ENCODE data around the gene SEMA3F. TPM values are rescaled to one million over a fixed set of nuclear protein-coding genes. Genes with fewer than 3 reads are reported as not detected.

Gene SEMA3F
- total RNA-seq, 1 experiment from 2014 or later = 34.0 TPM

GRCh38 chr3:50150863-50151686 lies 4.0 kb upstream of the SEMA3F start:
- no peaks in the 10 kb centered on the region for H3K4me1 ChIP-seq (replicated peaks; ENCODE audit: insufficient read depth)
- no TSS peak for BruUV-seq (replicated peaks)
- POLR2A ChIA-PET (ENCODE audit: unreplicated experiment) = no interaction called here

GRCh38 chr3:50151728-50152127 lies 3.4 kb upstream of the SEMA3F start:
- Histone ChIP-seq H3F3A (ENCODE audit: insufficient read depth, low read depth) (peaks cover 7% of the 10 kb centered on the region; the same call in 1 of the 2 replicates), H3K27me3 (ENCODE audit: insufficient read depth, low read depth) (no peaks in the 10 kb centered on the region), H4K20me1 (ENCODE audit: insufficient read depth) (no peaks in the 10 kb centered on the region), H3K9me3 (ENCODE audit: insufficient read depth, low read depth) (no peaks in the 10 kb centered on the region), H3K9me2 (ENCODE audit: insufficient read depth) (no peaks in the 10 kb centered on the region), H3K4me1 (replicated peaks; ENCODE audit: insufficient read depth) (no peaks in the 10 kb centered on the region), H3K79me2 (ENCODE audit: low read depth) (no peaks in the 10 kb centered on the region), H2AFZ (no peak overlapping the region), H3K27ac (no peak overlapping the region), H3K4me3 (no peak overlapping the region), H3K4me2 (no peak overlapping the region), H3K36me3 (ENCODE audit: low read depth) (no peaks in the 10 kb centered on the region)
- no TSS peak for BruUV-seq (replicated peaks)
- TF ChIP-seq CTCF (conservative IDR thresholded peaks at IDR 0.05) (no peak), EZH2 (IDR thresholded peaks at IDR 0.05; ENCODE audit: low read depth) (no peak)
- CTCF ChIA-PET = no interaction called here
- intact Hi-C loops (cut with micrococcal nuclease; ENCODE audit: unreplicated experiment) = no loop called here
- POLR2A ChIA-PET (ENCODE audit: unreplicated experiment) = no interaction called here
- DNase-seq = no peak

More at GRCh38 chr3:50150863-50151686, 4.0 kb upstream of the SEMA3F start:
- H3K27ac ChIP-seq = no peak overlapping the region
- H3K36me3 ChIP-seq (ENCODE audit: low read depth) = no peaks in the 10 kb centered on the region
- no peaks in the 10 kb centered on the region for H3K79me2 ChIP-seq (ENCODE audit: low read depth)
- no peak overlapping the region for H3K4me2 ChIP-seq
- no peaks in the 10 kb centered on the region for H4K20me1 ChIP-seq (ENCODE audit: insufficient read depth)
- no peak overlapping the region for H3K4me3 ChIP-seq
- H3F3A ChIP-seq (ENCODE audit: insufficient read depth, low read depth) = peaks cover 7% of the 10 kb centered on the region; the same call in 1 of the 2 replicates
- no peak for DNase-seq
- TF ChIP-seq EZH2 (IDR thresholded peaks at IDR 0.05; ENCODE audit: low read depth) (no peak), CTCF (conservative IDR thresholded peaks at IDR 0.05) (no peak)
- H2AFZ ChIP-seq = no peak overlapping the region
- no peaks in the 10 kb centered on the region for H3K9me2 ChIP-seq (ENCODE audit: insufficient read depth)
- intact Hi-C loops (cut with micrococcal nuclease; ENCODE audit: unreplicated experiment) = no loop called here
- CTCF ChIA-PET = interaction anchor here (0.6 kb wide), 1 partner anchor 182 kb away, joined by 3 read pairs; no protein-coding TSS in a partner anchor
- no peaks in the 10 kb centered on the region for H3K27me3 ChIP-seq (ENCODE audit: insufficient read depth, low read depth)
- H3K9me3 ChIP-seq (ENCODE audit: insufficient read depth, low read depth) = no peaks in the 10 kb centered on the region

GRCh38 chr3:50153782-50154475 lies 1.2 kb upstream of the SEMA3F start:
- no peak for DNase-seq
- Histone ChIP-seq H2AFZ (no peak overlapping the region), H3K4me1 (replicated peaks; ENCODE audit: insufficient read depth) (no peaks in the 10 kb centered on the region), H3K9me3 (ENCODE audit: insufficient read depth, low read depth) (no peaks in the 10 kb centered on the region), H3K36me3 (ENCODE audit: low read depth) (no peaks in the 10 kb centered on the region), H3K4me3 (peak overlapping the region; percentile 51; the same call in 1 of the 2 replicates), H3K79me2 (ENCODE audit: low read depth) (no peaks in the 10 kb centered on the region), H3K27me3 (ENCODE audit: insufficient read depth, low read depth) (no peaks in the 10 kb centered on the region), H4K20me1 (ENCODE audit: insufficient read depth) (no peaks in the 10 kb centered on the region), H3K27ac (no peak overlapping the region), H3K4me2 (peak overlapping the region; percentile 75), H3K9me2 (ENCODE audit: insufficient read depth) (no peaks in the 10 kb centered on the region), H3F3A (ENCODE audit: insufficient read depth, low read depth) (no peaks in the 10 kb centered on the region)
- no TSS peak for BruUV-seq (replicated peaks)
- CTCF ChIA-PET = interaction anchor here (0.5 kb wide), 1 partner anchor 41 kb away, joined by 7 read pairs; no protein-coding TSS in a partner anchor
- intact Hi-C loops (cut with micrococcal nuclease; ENCODE audit: unreplicated experiment) = loop anchor here (1.0 kb wide), 1 partner anchor 35 kb away; no protein-coding TSS in a partner anchor
- POLR2A ChIA-PET (ENCODE audit: unreplicated experiment) = no interaction called here
- TF ChIP-seq EZH2 (IDR thresholded peaks at IDR 0.05; ENCODE audit: low read depth) = no peak
- no peak for TF ChIP-seq CTCF (conservative IDR thresholded peaks at IDR 0.05)

Measured in PC-9 (cell line).